ENCODE data around the gene DPCD. TPM values are rescaled to one million over a fixed set of nuclear protein-coding genes. Genes with fewer than 3 reads are reported as not detected.
"Not testable (repeated sequence)": the region's sequence is repeated elsewhere in the genome, so short reads cannot be mapped to it uniquely, and the experiment has no call there.

DPCD gene
- total RNA-seq, 1 experiment from 2014 or later, result 83.0 TPM

- no peak for DNase-seq (ENCODE audit: low spot score)
These were observed 2.3 kb upstream of the DPCD start for GRCh38 chr10:101585841-101586240.

- DNase-seq (ENCODE audit: low spot score), result peak; percentile 59
These were observed 758 bp downstream of the DPCD start for GRCh38 chr10:101588879-101589278.

- DNase-seq (ENCODE audit: low spot score), result not testable (repeated sequence)
These were observed 5.2 kb downstream of the DPCD start for GRCh38 chr10:101593331-101593730.

GRCh38 chr10:101595591-101596433 is 7.7 kb downstream of the DPCD start:
- no peak for DNase-seq (ENCODE audit: low spot score)

GRCh38 chr10:101597091-101597900 is 9.2 kb downstream of the DPCD start:
- no peak for DNase-seq (ENCODE audit: low spot score)

- no peak for DNase-seq (ENCODE audit: low spot score)
These were observed 13.4 kb downstream of the DPCD start for GRCh38 chr10:101601541-101601940.

- peak; percentile 68 for DNase-seq (ENCODE audit: low spot score)
These were observed 14.8 kb downstream of the DPCD start for GRCh38 chr10:101602761-101603398.

GRCh38 chr10:101607124-101607523 is 19.0 kb downstream of the DPCD start:
- DNase-seq (ENCODE audit: low spot score), result no peak

- DNase-seq (ENCODE audit: low spot score), result peak; percentile 45
These were observed 21.4 kb downstream of the DPCD start for GRCh38 chr10:101609481-101609880.

- peak; percentile 29 for DNase-seq (ENCODE audit: low spot score)
These were observed 23.2 kb downstream of the DPCD start for GRCh38 chr10:101611096-101611905.

GRCh38 chr10:101612086-101612485 is 24.0 kb downstream of the DPCD start:
- no peak for DNase-seq (ENCODE audit: low spot score)

GRCh38 chr10:101612872-101613271 is 24.8 kb downstream of the DPCD start:
- no peak for DNase-seq (ENCODE audit: low spot score)

GRCh38 chr10:101613646-101614045 is 25.5 kb downstream of the DPCD start:
- no peak for DNase-seq (ENCODE audit: low spot score)

- no peak for DNase-seq (ENCODE audit: low spot score)
These were observed 26.8 kb downstream of the DPCD start for GRCh38 chr10:101614663-101615524.

GRCh38 chr10:101615525-101616116 is 27.5 kb downstream of the DPCD start:
- DNase-seq (ENCODE audit: low spot score), result no peak

GRCh38 chr10:101616415-101617101 is 28.4 kb downstream of the DPCD start:
- no peak for DNase-seq (ENCODE audit: low spot score)

- DNase-seq (ENCODE audit: low spot score), result no peak
These were observed 29.1 kb downstream of the DPCD start for GRCh38 chr10:101617102-101617823.

GRCh38 chr10:101617824-101618568 is 29.9 kb downstream of the DPCD start:
- no peak for DNase-seq (ENCODE audit: low spot score)
